SK-N-MC (cell line): Measurements from ENCODE around the gene GTF2F2.
"Not testable (repeated sequence)": the region's sequence is repeated elsewhere in the genome, so short reads cannot be mapped to it uniquely, and the experiment has no call there.

ENCODE experiments used
- EZH2 ChIP-seq: fragments of 200-600 bp; sonication (generic); IDR thresholded peaks from one replicate; pipeline ENCODE4 v1.6.1; 2017; ENCODE audit warnings: antibody characterized with exemption
- FOXP2 ChIP-seq: optimal IDR thresholded peaks from 2 replicates; pipeline ENCODE3; 2011; ENCODE audit warnings: mild to moderate bottlenecking, moderate library complexity; ENCODE audit not compliant: insufficient read depth; ENCODE audit errors: extremely low read length, control extremely low read depth
- POLR2AphosphoS5 ChIP-seq: IDR thresholded peaks from 2 replicates; pipeline ENCODE4 v1.6.1; 2012; ENCODE audit warnings: mild to moderate bottlenecking, low read depth, low read length, borderline replicate concordance

GRCh38 chr13:45189511-45189910 is 69.2 kb downstream of the GTF2F2 start:
- TF ChIP-seq EZH2, POLR2AphosphoS5, FOXP2: not testable (repeated sequence)
